WTC11 (cell line): ENCODE measurements around the gene UGT1A7. TPM values are rescaled to one million over a fixed set of nuclear protein-coding genes. Genes with fewer than 3 reads are reported as not detected.

Source experiments
- ATAC-seq: fragments of 200-7000 bp; cut with Tn5 transposase; 2 replicates; pipeline ENCODE4 v1.10.0; 2021; ENCODE audit warnings: mild to moderate bottlenecking, moderate library complexity
- CTCF ChIA-PET: fragments of 300-600 bp; sonication (Branson Sonifier 250); formaldehyde crosslinking; loops from one replicate; lab custom pipeline; 2021; ENCODE audit warnings: antibody characterized with exemption; lab: Charles Lee
- POLR2A ChIA-PET: fragments of 350-600 bp; sonication (Branson Sonifier 250); formaldehyde crosslinking; loops from one replicate; lab custom pipeline; 2021; ENCODE audit warnings: antibody characterized with exemption; lab: Charles Lee
- DNase-seq: peaks from one replicate; pipeline ENCODE4 v3.0.0; 2021; ENCODE audit warnings: low spot score
- H3K27ac Mint-ChIP-seq: 2 replicates; pipeline ENCODE4 v1.8.0; 2021; ENCODE audit warnings: mixed read lengths
- H3K27me3 Mint-ChIP-seq: 2 replicates; pipeline ENCODE4 v1.8.0; 2021; ENCODE audit warnings: low read depth, mild to moderate bottlenecking, moderate library complexity, mixed read lengths
- H3K36me3 Mint-ChIP-seq: 2 replicates; pipeline ENCODE4 v1.8.0; 2021; ENCODE audit warnings: mixed read lengths
- H3K4me1 Mint-ChIP-seq: 2 replicates; pipeline ENCODE4 v1.8.0; 2022; ENCODE audit warnings: mixed read lengths
- H3K4me3 Mint-ChIP-seq: 2 replicates; pipeline ENCODE4 v1.8.0; 2021; ENCODE audit warnings: mild to moderate bottlenecking, moderate library complexity, mixed read lengths
- H3K9me3 Mint-ChIP-seq: 2 replicates; pipeline ENCODE4 v1.8.0; 2021; ENCODE audit warnings: mixed read lengths
- ATF1 ChIP-seq: sonication (generic); formaldehyde crosslinking; IDR thresholded peaks from 2 replicates; pipeline ENCODE4 v1.8.1; 2023; ENCODE audit warnings: mild to moderate bottlenecking, moderate library complexity, missing genetic modification reagents
- ATF2 ChIP-seq: sonication (generic); formaldehyde crosslinking; IDR thresholded peaks from 2 replicates; pipeline ENCODE4 v1.8.1; 2022; ENCODE audit warnings: low read depth, missing genetic modification reagents, borderline replicate concordance
- CDX4 ChIP-seq: fragments of 250-450 bp; sonication (Bioruptor Pico); IDR thresholded peaks from 2 replicates; pipeline ENCODE4 v1.9.0; 2021; ENCODE audit warnings: moderate library complexity, mild to moderate bottlenecking, inconsistent platforms, borderline replicate concordance
- CTCF ChIP-seq: fragments of 200-600 bp; IDR thresholded peaks from 2 replicates; pipeline ENCODE4 v1.8.0; 2022; ENCODE audit warnings: antibody characterized with exemption
- ERG ChIP-seq: fragments of 250-450 bp; sonication (Bioruptor Pico); IDR thresholded peaks from 2 replicates; pipeline ENCODE4 v1.8.0; 2021; ENCODE audit warnings: mild to moderate bottlenecking
- IRF1 ChIP-seq: sonication (generic); formaldehyde crosslinking; IDR thresholded peaks from 2 replicates; pipeline ENCODE4 v1.8.0; 2023; ENCODE audit warnings: missing genetic modification reagents
- IRF2 ChIP-seq: sonication (generic); formaldehyde crosslinking; IDR thresholded peaks from 2 replicates; pipeline ENCODE4 v1.8.0; 2022; ENCODE audit warnings: low read depth, missing genetic modification reagents, borderline replicate concordance
- MAX ChIP-seq: sonication (generic); formaldehyde crosslinking; IDR thresholded peaks from 2 replicates; pipeline ENCODE4 v1.8.0; 2022; ENCODE audit warnings: mild to moderate bottlenecking, missing genetic modification reagents
- MYBL2 ChIP-seq: sonication (generic); formaldehyde crosslinking; IDR thresholded peaks from 2 replicates; pipeline ENCODE4 v1.8.1; 2023; ENCODE audit warnings: mild to moderate bottlenecking, moderate library complexity, missing genetic modification reagents
- SMAD4 ChIP-seq: sonication (generic); formaldehyde crosslinking; IDR thresholded peaks from 2 replicates; pipeline ENCODE4 v1.8.0; 2022; ENCODE audit warnings: mild to moderate bottlenecking, missing genetic modification reagents
- TEAD4 ChIP-seq: sonication (generic); formaldehyde crosslinking; IDR thresholded peaks from 2 replicates; pipeline ENCODE4 v1.8.0; 2022; ENCODE audit warnings: mild to moderate bottlenecking, missing genetic modification reagents
- ZBTB43 ChIP-seq: sonication (generic); formaldehyde crosslinking; IDR thresholded peaks from 2 replicates; pipeline ENCODE4 v1.8.1; 2023; ENCODE audit warnings: mild to moderate bottlenecking, missing genetic modification reagents
- ZNF219 ChIP-seq: sonication (generic); formaldehyde crosslinking; IDR thresholded peaks from 2 replicates; pipeline ENCODE4 v1.8.0; 2023; ENCODE audit warnings: missing genetic modification reagents, mild to moderate bottlenecking, borderline replicate concordance
- ZNF425 ChIP-seq: fragments of 250-450 bp; sonication (Bioruptor Pico); conservative IDR thresholded peaks from 2 replicates; pipeline ENCODE4 v1.9.0; 2021; ENCODE audit warnings: mild to moderate bottlenecking
- total RNA-seq: library from RNA; stranded (reverse); gene quantifications from 3 replicates; pipeline ENCODE4 v1.2.3, GENCODE V29; 2021

UGT1A7 gene
- total RNA-seq, 1 experiment from 2014 or later = not detected

- no peak for TF ChIP-seq ZNF425
- TF ChIP-seq TEAD4 (CRISPR knock-in tag) = no peak
- no peak for TF ChIP-seq IRF1 (CRISPR knock-in tag)
- TF ChIP-seq SMAD4 (CRISPR knock-in tag) = no peak
- TF ChIP-seq IRF2 (CRISPR knock-in tag) = no peak
- no peak for TF ChIP-seq MYBL2 (CRISPR knock-in tag)
- TF ChIP-seq ERG (CRISPR knock-in tag) = no peak
- no peak for TF ChIP-seq MAX (CRISPR knock-in tag)
- TF ChIP-seq ZBTB43 (CRISPR knock-in tag) = no peak
Measured at GRCh38 chr2:233802132-233802815, 120.6 kb downstream of the UGT1A7 start (continued).

- H3K36me3 Mint-ChIP-seq = no peaks in the 10 kb centered on the region
- ATAC-seq (no peak), DNase-seq (no peak)
- H3K4me1 Mint-ChIP-seq = no peaks in the 10 kb centered on the region
- no peak overlapping the region for H3K4me3 Mint-ChIP-seq
- H3K9me3 Mint-ChIP-seq = peaks cover 13% of the 10 kb centered on the region
- H3K27me3 Mint-ChIP-seq = no peaks in the 10 kb centered on the region; the same call in 1 of the 2 replicates
- ChIA-PET CTCF (no interaction called here), POLR2A (interaction anchor here (0.7 kb wide), 1 partner anchor 230 kb away, joined by 3 read pairs; no protein-coding TSS in a partner anchor)
- H3K27ac Mint-ChIP-seq = no peak overlapping the region
- TF ChIP-seq ATF2 (CRISPR knock-in tag) = no peak
- TF ChIP-seq CTCF = no peak
- no peak for TF ChIP-seq ATF1 (CRISPR knock-in tag)
- no peak for TF ChIP-seq CDX4
- no peak for TF ChIP-seq ZNF219 (CRISPR knock-in tag)
Measured at GRCh38 chr2:233803292-233803911, 121.7 kb downstream of the UGT1A7 start.
